Measurements from ENCODE around the gene FAM78A.
A peak's percentile ranks its signal among the peaks of the same experiment; 100 is the strongest.

Gene FAM78A

DNA sequence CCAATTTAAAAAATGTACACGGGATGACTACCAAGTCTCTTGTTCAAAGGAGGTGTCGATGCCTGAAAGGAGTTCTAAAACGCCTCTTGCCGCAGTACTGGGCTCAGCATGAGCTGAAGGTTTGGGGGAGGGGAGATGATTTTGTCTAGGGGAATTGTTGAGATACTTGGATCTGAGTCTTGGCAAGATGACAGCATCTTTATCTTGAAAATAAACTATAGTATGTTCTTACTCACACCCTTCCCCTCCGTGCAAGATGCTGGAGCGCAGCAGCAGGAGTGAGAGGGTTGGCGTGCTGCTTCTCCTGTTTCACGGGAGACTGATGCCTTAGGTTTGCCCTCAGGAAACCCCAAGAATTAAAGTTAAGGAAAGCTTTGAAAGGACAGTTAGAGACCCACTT lies 47.3 kb downstream of the FAM78A start:
- Mint-ChIP-seq H3K4me1 (peaks cover 58% of the 10 kb centered on the region), H3K27me3 (ENCODE audit: low read depth) (no peaks in the 10 kb centered on the region), H3K27ac (peak overlapping the region; percentile 12 to 98 (median 71)), H3K36me3 (ENCODE audit: low read depth) (peaks cover 49% of the 10 kb centered on the region), H3K4me3 (peak overlapping the region in 2 of 3 experiments; percentile 43 to 48), H3K9me3 (no peaks in the 10 kb centered on the region)
- TF ChIP-seq CTCF (IDR thresholded peaks at IDR 0.05; ENCODE audit: unreplicated experiment in 3 of 3) = no peak

GRCh38 chr9:131227959-131228460 lies 48.3 kb downstream of the FAM78A start:
- Mint-ChIP-seq H3K27ac (peak overlapping the region; percentile 12 to 86 (median 47)), H3K9me3 (no peaks in the 10 kb centered on the region), H3K36me3 (ENCODE audit: low read depth) (peaks cover 46% of the 10 kb centered on the region), H3K27me3 (ENCODE audit: low read depth) (no peaks in the 10 kb centered on the region), H3K4me1 (peaks cover 50% of the 10 kb centered on the region), H3K4me3 (no peak overlapping the region)
- no peak for TF ChIP-seq CTCF (IDR thresholded peaks at IDR 0.05; ENCODE audit: unreplicated experiment in 3 of 3)

DNA sequence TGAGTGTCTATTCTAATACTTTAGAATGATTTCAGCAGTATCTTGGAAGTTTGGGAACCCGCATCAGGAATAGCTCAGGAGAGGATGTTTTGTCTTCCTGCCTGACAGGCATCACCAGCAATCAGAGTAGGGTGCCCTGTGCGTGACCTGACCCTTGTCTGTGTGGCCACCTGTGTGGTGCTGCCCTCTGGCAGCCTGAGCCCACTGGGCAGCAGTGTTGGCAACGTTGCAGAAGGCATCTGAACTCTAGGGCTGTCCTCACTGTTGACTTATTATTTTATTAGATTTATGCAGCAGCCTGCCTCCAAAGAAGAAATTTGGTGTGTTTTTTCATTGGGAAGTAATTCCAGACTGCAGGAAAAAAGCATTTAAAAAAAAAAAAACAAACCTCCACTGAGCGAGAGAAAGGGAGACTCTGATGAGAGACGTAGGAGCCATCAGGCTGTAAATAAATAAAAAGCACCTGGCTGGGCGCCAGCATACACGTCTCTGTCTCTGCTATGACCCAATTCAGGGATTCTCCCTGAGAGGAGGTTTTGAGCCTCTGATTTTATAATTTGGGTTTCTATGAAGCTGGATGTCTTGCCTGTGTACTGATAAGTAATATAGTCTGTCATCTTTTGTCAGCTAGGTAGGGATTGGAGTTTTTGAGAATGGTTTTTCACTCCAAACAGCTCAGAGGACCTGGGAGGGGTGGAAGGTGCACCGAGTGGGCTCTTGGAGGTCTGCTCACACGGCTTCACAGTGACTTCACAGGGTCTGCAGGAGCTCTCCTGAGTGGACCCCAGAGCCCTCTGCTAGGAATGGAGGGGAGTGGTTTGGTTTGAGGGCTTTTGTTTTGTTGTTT lies 49.0 kb downstream of the FAM78A start:
- no peak for TF ChIP-seq CTCF (IDR thresholded peaks at IDR 0.05; ENCODE audit: unreplicated experiment in 3 of 3)
- H3K27ac Mint-ChIP-seq = peak overlapping the region; percentile 12 to 86 (median 61)

GRCh38 chr9:131226226-131226625 lies 50.1 kb downstream of the FAM78A start:
- no peaks in the 10 kb centered on the region for H3K9me3 Mint-ChIP-seq

More for the DNA sequence above, 49.0 kb downstream of the FAM78A start:
- no peaks in the 10 kb centered on the region for H3K9me3 Mint-ChIP-seq
- H3K36me3 Mint-ChIP-seq (ENCODE audit: low read depth) = peaks cover 51% of the 10 kb centered on the region
- H3K4me1 Mint-ChIP-seq = peaks cover 54% of the 10 kb centered on the region
- H3K27me3 Mint-ChIP-seq (ENCODE audit: low read depth) = no peaks in the 10 kb centered on the region
- H3K4me3 Mint-ChIP-seq = peak overlapping the region in 1 of 3 experiments; percentile 50

DNA sequence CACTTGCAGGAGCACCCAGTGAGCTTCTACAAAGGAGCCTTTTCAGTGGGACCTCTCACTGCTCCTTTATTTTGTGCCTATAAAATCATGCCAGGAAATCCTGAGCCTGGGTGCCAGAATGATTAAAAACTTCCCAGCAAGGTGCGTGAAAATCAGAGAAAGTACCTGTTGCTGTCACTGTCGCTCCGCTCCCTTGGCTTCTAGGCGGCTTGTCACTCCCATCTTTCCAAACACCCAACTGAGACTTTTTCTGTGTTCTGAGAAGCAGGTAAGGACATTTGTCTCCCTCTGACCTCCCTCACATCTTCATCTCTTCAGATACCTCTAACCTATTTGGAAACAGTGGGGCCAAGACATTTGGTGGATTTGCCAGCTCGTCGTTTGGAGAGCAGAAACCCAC lies 53.9 kb downstream of the FAM78A start:
- H3K9me3 Mint-ChIP-seq = no peaks in the 10 kb centered on the region
- no peak overlapping the region for H3K27ac Mint-ChIP-seq
- no peak for TF ChIP-seq CTCF (IDR thresholded peaks at IDR 0.05; ENCODE audit: unreplicated experiment in 3 of 3)
- H3K4me3 Mint-ChIP-seq = no peak overlapping the region
- H3K36me3 Mint-ChIP-seq (ENCODE audit: low read depth) = peaks cover 61% of the 10 kb centered on the region
- H3K4me1 Mint-ChIP-seq = peaks cover 32% of the 10 kb centered on the region
- H3K27me3 Mint-ChIP-seq (ENCODE audit: low read depth) = no peaks in the 10 kb centered on the region

More at GRCh38 chr9:131226226-131226625, 50.1 kb downstream of the FAM78A start:
- no peaks in the 10 kb centered on the region for H3K27me3 Mint-ChIP-seq (ENCODE audit: low read depth)
- H3K4me3 Mint-ChIP-seq = no peak overlapping the region
- TF ChIP-seq CTCF (IDR thresholded peaks at IDR 0.05; ENCODE audit: unreplicated experiment in 3 of 3) = no peak
- H3K36me3 Mint-ChIP-seq (ENCODE audit: low read depth) = peaks cover 48% of the 10 kb centered on the region
- peak overlapping the region in 2 of 3 experiments; percentile 10 to 86 for H3K27ac Mint-ChIP-seq
- peaks cover 60% of the 10 kb centered on the region for H3K4me1 Mint-ChIP-seq

Measured in nephron (organoid).